Testis (tissue), 2 donors: ENCODE measurements around the gene GTPBP3.
"Not testable (repeated sequence)": the region's sequence is repeated elsewhere in the genome, so short reads cannot be mapped to it uniquely, and the experiment has no call there.

Experiments used
- CTCF ChIP-seq, 3 experiments: fragments of 450-650 bp in 2 of 3; fragments of 200-600 bp in 1 of 3; sonication (generic) in 1 of 3; IDR thresholded peaks; one replicate each; pipeline ENCODE4 v1.5.1; 2016 to 2019; ENCODE audit warnings: antibody characterized with exemption in 3 of 3, mild to moderate bottlenecking in 2 of 3, moderate library complexity in 1 of 3
- POLR2A ChIP-seq: fragments of 450-650 bp; IDR thresholded peaks from one replicate; pipeline ENCODE4 v1.6.1; 2017; ENCODE audit warnings: antibody characterized with exemption, mild to moderate bottlenecking, moderate library complexity

GRCh38 chr19:17295551-17295950 lies 41.8 kb upstream of the GTPBP3 start:
- not testable (repeated sequence) for TF ChIP-seq CTCF (IDR thresholded peaks at IDR 0.05); POLR2A
